Glutamatergic neuron (in vitro differentiated cells): ENCODE measurements around the gene C16orf78. TPM values are rescaled to one million over a fixed set of nuclear protein-coding genes. Genes with fewer than 3 reads are reported as not detected.

Source experiments
- DNase-seq: peaks from one replicate; pipeline ENCODE4 v3.0.0; 2022
- H3K27ac Mint-ChIP-seq: one replicate; pipeline ENCODE4 v1.8.0; 2020; ENCODE audit warnings: mild to moderate bottlenecking, mixed read lengths, inconsistent platforms; ENCODE audit not compliant: unreplicated experiment
- H3K27me3 Mint-ChIP-seq: one replicate; pipeline ENCODE4 v1.8.0; 2020; ENCODE audit warnings: mild to moderate bottlenecking, moderate library complexity, mixed read lengths, inconsistent platforms; ENCODE audit not compliant: unreplicated experiment
- H3K36me3 Mint-ChIP-seq: one replicate; pipeline ENCODE4 v1.8.0; 2020; ENCODE audit warnings: mild to moderate bottlenecking, mixed read lengths, inconsistent platforms; ENCODE audit not compliant: unreplicated experiment
- H3K4me1 Mint-ChIP-seq: one replicate; pipeline ENCODE4 v1.8.0; 2020; ENCODE audit warnings: mild to moderate bottlenecking, low read depth, mixed read lengths, inconsistent platforms; ENCODE audit not compliant: unreplicated experiment
- H3K4me3 Mint-ChIP-seq: one replicate; pipeline ENCODE4 v1.8.0; 2020; ENCODE audit warnings: mild to moderate bottlenecking, mixed read lengths, inconsistent platforms; ENCODE audit not compliant: unreplicated experiment
- H3K9me3 Mint-ChIP-seq: one replicate; pipeline ENCODE4 v1.8.0; 2020; ENCODE audit warnings: mild to moderate bottlenecking, moderate library complexity, mixed read lengths, inconsistent platforms; ENCODE audit not compliant: unreplicated experiment
- total RNA-seq: library from RNA; stranded (reverse); fragmentation: NEBNext Ultra II Directional; extraction: Animal tissue kit (Norgen Biotek cat#: 25700); gene quantifications from one replicate; pipeline ENCODE4 v1.2.1, GENCODE V29; 2021; ENCODE audit not compliant: unreplicated experiment
- TF ChIP-seq, protein P1 (sequence below): fragments of 200-600 bp; sonication (generic); IDR thresholded peaks from one replicate; pipeline ENCODE4 v1.5.0; 2021; ENCODE audit not compliant: partially characterized antibody, unreplicated experiment

The C16orf78 gene
- total RNA-seq, 1 donor from 2014 or later: not detected

DNA sequence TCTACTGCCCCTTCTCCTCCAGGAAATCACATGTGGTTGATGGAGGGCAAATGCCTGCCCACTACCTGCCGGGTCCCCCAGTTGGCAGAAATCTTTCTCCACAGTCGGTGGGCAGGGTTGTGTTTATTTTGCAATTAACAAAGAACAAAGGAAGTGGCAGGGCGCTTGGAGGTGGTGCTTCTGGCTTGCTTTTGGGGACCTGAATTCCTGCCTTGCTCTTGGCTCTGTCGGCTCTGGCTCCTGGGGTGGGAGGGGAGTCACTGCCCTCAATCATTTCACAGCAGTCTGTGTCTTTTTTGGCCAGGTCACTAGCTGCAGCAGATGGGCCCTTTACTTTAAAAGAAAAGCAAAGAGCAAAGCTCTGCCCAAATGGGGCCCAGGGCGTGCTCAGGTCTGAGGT, 69.2 kb downstream of the C16orf78 start:
- TF ChIP-seq, protein P1, sequence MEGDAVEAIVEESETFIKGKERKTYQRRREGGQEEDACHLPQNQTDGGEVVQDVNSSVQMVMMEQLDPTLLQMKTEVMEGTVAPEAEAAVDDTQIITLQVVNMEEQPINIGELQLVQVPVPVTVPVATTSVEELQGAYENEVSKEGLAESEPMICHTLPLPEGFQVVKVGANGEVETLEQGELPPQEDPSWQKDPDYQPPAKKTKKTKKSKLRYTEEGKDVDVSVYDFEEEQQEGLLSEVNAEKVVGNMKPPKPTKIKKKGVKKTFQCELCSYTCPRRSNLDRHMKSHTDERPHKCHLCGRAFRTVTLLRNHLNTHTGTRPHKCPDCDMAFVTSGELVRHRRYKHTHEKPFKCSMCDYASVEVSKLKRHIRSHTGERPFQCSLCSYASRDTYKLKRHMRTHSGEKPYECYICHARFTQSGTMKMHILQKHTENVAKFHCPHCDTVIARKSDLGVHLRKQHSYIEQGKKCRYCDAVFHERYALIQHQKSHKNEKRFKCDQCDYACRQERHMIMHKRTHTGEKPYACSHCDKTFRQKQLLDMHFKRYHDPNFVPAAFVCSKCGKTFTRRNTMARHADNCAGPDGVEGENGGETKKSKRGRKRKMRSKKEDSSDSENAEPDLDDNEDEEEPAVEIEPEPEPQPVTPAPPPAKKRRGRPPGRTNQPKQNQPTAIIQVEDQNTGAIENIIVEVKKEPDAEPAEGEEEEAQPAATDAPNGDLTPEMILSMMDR: no peak
- Mint-ChIP-seq H3K27ac (no peak overlapping the region), H3K27me3 (peaks cover 3% of the 10 kb centered on the region), H3K9me3 (peaks cover 2% of the 10 kb centered on the region), H3K4me3 (no peak overlapping the region), H3K36me3 (no peaks in the 10 kb centered on the region), H3K4me1 (peaks cover 12% of the 10 kb centered on the region)
- DNase-seq: no peak

DNA sequence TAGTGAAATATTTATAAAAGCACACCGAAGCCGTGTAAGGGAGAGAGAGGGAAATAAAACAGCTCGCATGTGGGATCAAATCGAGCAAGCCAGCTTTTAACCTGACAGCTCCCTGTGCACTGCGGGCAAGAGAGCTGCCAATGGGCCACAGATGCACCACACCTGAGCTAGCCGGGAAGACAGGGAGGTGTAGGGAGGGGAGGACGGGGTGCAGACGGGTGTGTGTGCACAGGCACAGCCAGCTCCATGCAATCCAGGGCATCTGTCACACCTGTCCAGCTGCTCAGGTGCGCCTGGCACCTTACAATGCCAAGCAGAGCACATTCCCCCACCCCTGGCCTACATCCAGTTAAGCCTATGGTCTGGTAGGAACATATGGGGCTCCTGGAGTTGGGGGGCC, 70.0 kb downstream of the C16orf78 start:
- H3K27ac Mint-ChIP-seq: no peak overlapping the region
- H3K36me3 Mint-ChIP-seq: no peaks in the 10 kb centered on the region
- no peak overlapping the region for H3K4me3 Mint-ChIP-seq
- peaks cover 2% of the 10 kb centered on the region for H3K9me3 Mint-ChIP-seq
- H3K4me1 Mint-ChIP-seq: peaks cover 12% of the 10 kb centered on the region
- TF ChIP-seq, protein P1: no peak
- peaks cover 1% of the 10 kb centered on the region for H3K27me3 Mint-ChIP-seq
- peak; percentile 4 for DNase-seq

DNA sequence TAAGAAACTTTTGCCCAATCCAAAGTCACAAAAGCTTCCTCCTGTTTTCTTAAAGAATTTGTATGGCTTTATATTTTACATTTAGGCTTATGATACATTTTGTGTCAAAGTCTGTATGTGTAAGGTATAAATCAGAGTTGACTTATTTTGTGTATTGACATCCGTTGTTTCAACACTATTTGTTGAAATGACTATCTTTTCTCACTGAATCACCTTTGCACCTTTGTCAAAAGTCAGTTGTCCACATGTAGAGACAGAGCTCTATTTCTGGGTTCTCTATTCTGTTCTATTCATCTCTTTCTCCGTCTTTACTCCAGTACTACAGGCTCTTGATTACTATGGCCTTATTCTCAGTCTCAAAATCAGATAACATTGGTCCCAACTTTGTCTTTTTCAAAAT, 73.2 kb downstream of the C16orf78 start:
- no peaks in the 10 kb centered on the region for H3K36me3 Mint-ChIP-seq
- DNase-seq: no peak
- no peak overlapping the region for H3K4me3 Mint-ChIP-seq
- H3K27ac Mint-ChIP-seq: no peak overlapping the region
- H3K4me1 Mint-ChIP-seq: no peaks in the 10 kb centered on the region
- H3K27me3 Mint-ChIP-seq: no peaks in the 10 kb centered on the region
- TF ChIP-seq, protein P1: no peak
- H3K9me3 Mint-ChIP-seq: no peaks in the 10 kb centered on the region

Other genes starting within 250 kb of the C16orf78 start
- gene CBLN1, start 92.0 kb upstream of the C16orf78 start, total RNA-seq: 21.7 TPM